ENCODE data around the gene C1orf50.

- TF ChIP-seq, protein P1, sequence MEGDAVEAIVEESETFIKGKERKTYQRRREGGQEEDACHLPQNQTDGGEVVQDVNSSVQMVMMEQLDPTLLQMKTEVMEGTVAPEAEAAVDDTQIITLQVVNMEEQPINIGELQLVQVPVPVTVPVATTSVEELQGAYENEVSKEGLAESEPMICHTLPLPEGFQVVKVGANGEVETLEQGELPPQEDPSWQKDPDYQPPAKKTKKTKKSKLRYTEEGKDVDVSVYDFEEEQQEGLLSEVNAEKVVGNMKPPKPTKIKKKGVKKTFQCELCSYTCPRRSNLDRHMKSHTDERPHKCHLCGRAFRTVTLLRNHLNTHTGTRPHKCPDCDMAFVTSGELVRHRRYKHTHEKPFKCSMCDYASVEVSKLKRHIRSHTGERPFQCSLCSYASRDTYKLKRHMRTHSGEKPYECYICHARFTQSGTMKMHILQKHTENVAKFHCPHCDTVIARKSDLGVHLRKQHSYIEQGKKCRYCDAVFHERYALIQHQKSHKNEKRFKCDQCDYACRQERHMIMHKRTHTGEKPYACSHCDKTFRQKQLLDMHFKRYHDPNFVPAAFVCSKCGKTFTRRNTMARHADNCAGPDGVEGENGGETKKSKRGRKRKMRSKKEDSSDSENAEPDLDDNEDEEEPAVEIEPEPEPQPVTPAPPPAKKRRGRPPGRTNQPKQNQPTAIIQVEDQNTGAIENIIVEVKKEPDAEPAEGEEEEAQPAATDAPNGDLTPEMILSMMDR (IDR thresholded peaks at IDR 0.05): no peak
- TF ChIP-seq POLR2A (IDR thresholded peaks at IDR 0.05; ENCODE audit: low read depth) (no peak), POLR2AphosphoS5 (IDR thresholded peaks at IDR 0.05) (no peak), EP300 (IDR thresholded peaks at IDR 0.05) (no peak)
These were observed 24.9 kb upstream of the C1orf50 start for GRCh38 chr1:42742141-42742540.
